Vagina (tissue), 2 donors: ENCODE data around the gene TFAP2D. TPM values are rescaled to one million over a fixed set of nuclear protein-coding genes. Genes with fewer than 3 reads are reported as not detected.

Source experiments
- DNase-seq, 2 donors: peaks; one replicate each; pipeline ENCODE4 v3.0.0-alpha.2; 2017; ENCODE audit errors: extremely low spot score in 2 of 2
- H3K27ac ChIP-seq: fragments of 200-600 bp; sonication (generic); one replicate; pipeline ENCODE4 v1.5.1; 2019
- H3K27me3 ChIP-seq: fragments of 200-600 bp; sonication (generic); one replicate; pipeline ENCODE4 v1.5.1; 2019
- H3K36me3 ChIP-seq, 2 donors: fragments of 200-600 bp; sonication (generic); one replicate each; pipeline ENCODE4 v1.5.1; 2017 to 2019
- H3K4me1 ChIP-seq: fragments of 200-600 bp; sonication (generic); one replicate; pipeline ENCODE4 v1.5.1; 2019
- H3K4me3 ChIP-seq, 2 donors: fragments of 200-600 bp; sonication (generic); 1 replicate in 1 of 2; 2 replicates in 1 of 2; pipeline ENCODE4 v1.5.1; 2016 to 2019
- H3K9me3 ChIP-seq: fragments of 200-600 bp; sonication (generic); one replicate; pipeline ENCODE4 v1.5.1; 2019
- POLR2A ChIP-seq, 2 donors: fragments of 450-650 bp; IDR thresholded peaks; one replicate each; pipeline ENCODE4 v1.6.1; 2017; ENCODE audit warnings: antibody characterized with exemption in 2 of 2, mild to moderate bottlenecking in 2 of 2, moderate library complexity in 2 of 2
- POLR2AphosphoS5 ChIP-seq, 2 donors: sonication (generic); formaldehyde crosslinking; IDR thresholded peaks; one replicate each; pipeline ENCODE4 v1.9.0; 2017; ENCODE audit warnings: antibody characterized with exemption in 2 of 2, mild to moderate bottlenecking in 2 of 2, low read depth in 1 of 2; ENCODE audit not compliant: insufficient read depth in 1 of 2
- intact Hi-C: fragments of 100-400 bp; cut with DNase I; formaldehyde crosslinking; loops from one replicate; pipeline ENCODE4 v1.15.1; 2023
- total RNA-seq: library from RNA; depleted of rRNA; stranded (reverse); fragments of >200 nt; gene quantifications from one replicate; pipeline ENCODE4 v1.2.3, GENCODE V29; 2016
- TF ChIP-seq, protein P1 (sequence below), 3 experiments: fragments of 450-650 bp in 2 of 3; fragments of 200-600 bp in 1 of 3; sonication (generic) in 1 of 3; IDR thresholded peaks; one replicate each; pipeline ENCODE4 v1.5.1; 2017 to 2019; ENCODE audit warnings: antibody characterized with exemption in 3 of 3, mild to moderate bottlenecking in 2 of 3, moderate library complexity in 2 of 3

Gene TFAP2D
- total RNA-seq, 1 donor from 2014 or later = not detected

DNA sequence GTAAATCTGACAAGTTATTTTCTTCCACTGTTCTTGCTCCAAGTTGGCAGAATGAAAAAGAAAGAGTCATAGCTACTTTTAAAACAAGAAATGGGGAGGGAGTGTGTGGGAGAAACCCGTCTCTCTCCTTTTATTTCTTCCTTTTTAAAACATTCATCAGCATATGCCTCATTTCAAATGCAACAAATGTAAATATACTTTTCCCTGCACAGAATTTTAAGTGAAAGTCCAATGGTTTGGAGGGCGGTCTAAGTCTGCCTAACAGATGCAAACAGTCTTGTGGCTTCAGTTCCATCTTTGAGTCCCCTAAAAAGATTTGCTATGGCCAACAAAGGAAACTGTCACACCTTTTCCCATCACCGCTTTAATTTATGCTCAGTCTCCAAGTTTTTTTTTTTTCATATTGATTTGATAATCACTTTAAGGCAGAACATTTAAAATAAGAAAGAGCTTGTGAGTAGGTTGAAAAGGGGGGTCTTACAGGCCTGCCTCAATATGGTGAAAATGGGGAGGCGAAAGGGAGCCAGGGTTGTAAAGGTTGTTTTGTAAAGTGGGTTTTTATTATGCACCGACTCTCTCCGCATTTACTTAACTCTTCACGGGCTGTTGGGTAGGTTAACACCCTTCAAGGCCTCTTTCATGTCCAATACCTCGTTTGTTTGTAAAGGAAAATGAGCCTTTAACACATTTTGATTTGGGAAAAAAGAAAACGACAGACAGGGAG is 4.6 kb downstream of the TFAP2D start:
- no peaks in the 10 kb centered on the region for H3K9me3 ChIP-seq
- TF ChIP-seq POLR2A (IDR thresholded peaks at IDR 0.05) (no peak), POLR2AphosphoS5 (IDR thresholded peaks at IDR 0.05; ENCODE audit: insufficient read depth in 1 of 2, low read depth in 1 of 2) (no peak)
- TF ChIP-seq, protein P1, sequence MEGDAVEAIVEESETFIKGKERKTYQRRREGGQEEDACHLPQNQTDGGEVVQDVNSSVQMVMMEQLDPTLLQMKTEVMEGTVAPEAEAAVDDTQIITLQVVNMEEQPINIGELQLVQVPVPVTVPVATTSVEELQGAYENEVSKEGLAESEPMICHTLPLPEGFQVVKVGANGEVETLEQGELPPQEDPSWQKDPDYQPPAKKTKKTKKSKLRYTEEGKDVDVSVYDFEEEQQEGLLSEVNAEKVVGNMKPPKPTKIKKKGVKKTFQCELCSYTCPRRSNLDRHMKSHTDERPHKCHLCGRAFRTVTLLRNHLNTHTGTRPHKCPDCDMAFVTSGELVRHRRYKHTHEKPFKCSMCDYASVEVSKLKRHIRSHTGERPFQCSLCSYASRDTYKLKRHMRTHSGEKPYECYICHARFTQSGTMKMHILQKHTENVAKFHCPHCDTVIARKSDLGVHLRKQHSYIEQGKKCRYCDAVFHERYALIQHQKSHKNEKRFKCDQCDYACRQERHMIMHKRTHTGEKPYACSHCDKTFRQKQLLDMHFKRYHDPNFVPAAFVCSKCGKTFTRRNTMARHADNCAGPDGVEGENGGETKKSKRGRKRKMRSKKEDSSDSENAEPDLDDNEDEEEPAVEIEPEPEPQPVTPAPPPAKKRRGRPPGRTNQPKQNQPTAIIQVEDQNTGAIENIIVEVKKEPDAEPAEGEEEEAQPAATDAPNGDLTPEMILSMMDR (IDR thresholded peaks at IDR 0.05) = no peak
- H3K27me3 ChIP-seq = no peaks in the 10 kb centered on the region
- intact Hi-C loops = no loop called here
- H3K4me1 ChIP-seq = no peaks in the 10 kb centered on the region
- no peak overlapping the region for H3K27ac ChIP-seq
- DNase-seq = no peak
- H3K4me3 ChIP-seq = no peak overlapping the region
- no peaks in the 10 kb centered on the region for H3K36me3 ChIP-seq

DNA sequence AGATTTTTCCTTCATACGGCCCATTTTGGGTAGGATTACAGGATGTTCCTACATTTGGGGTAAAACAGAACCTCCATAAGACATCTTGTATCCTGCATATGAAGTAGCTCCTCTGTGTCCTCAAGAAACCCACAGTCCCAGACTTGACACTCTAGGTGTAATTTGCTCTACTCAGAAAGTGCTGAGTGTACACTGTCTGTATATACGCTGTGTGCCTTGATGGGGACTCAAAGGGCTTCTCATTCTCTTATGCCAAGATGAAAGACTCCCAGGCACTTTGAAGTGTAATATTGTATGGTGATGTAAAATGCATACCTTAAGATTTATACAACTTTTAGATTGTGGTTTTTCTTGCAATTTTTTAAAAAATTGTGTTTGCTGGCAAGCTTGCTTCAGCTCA is 5.2 kb downstream of the TFAP2D start:
- Histone ChIP-seq H3K9me3 (no peaks in the 10 kb centered on the region), H3K4me1 (no peaks in the 10 kb centered on the region), H3K36me3 (no peaks in the 10 kb centered on the region), H3K27ac (no peak overlapping the region), H3K27me3 (no peaks in the 10 kb centered on the region), H3K4me3 (no peak overlapping the region)
- TF ChIP-seq, protein P1 (IDR thresholded peaks at IDR 0.05) = no peak
- TF ChIP-seq POLR2AphosphoS5 (IDR thresholded peaks at IDR 0.05; ENCODE audit: insufficient read depth in 1 of 2, low read depth in 1 of 2) (no peak), POLR2A (IDR thresholded peaks at IDR 0.05) (no peak)
- no peak for DNase-seq
- intact Hi-C loops = no loop called here

DNA sequence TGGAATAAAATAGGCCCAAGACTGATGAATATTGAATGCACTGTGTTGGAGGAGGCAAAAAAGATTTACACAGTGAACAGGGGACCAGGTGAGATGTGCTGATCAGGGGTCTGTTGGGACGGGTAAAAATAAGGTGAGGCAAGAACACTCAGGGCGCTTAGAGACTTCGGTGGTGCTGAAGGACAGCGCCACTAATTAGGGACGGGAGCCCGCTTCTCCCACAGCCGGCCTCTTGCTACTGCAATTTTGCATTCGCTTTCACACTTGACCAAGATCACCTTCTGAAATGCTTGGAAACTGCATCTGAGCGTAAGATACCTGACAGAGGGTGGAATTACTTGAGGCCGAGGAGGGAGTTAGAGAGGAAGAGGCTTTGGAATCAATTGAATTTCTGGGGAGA is 7.3 kb downstream of the TFAP2D start:
- H3K4me3 ChIP-seq = no peak overlapping the region
- no peaks in the 10 kb centered on the region for H3K27me3 ChIP-seq
- TF ChIP-seq POLR2A (IDR thresholded peaks at IDR 0.05) = no peak
- TF ChIP-seq, protein P1 (IDR thresholded peaks at IDR 0.05) = no peak
- TF ChIP-seq POLR2AphosphoS5 (IDR thresholded peaks at IDR 0.05; ENCODE audit: insufficient read depth in 1 of 2, low read depth in 1 of 2) = no peak
- intact Hi-C loops = no loop called here
- H3K9me3 ChIP-seq = no peaks in the 10 kb centered on the region
- H3K4me1 ChIP-seq = no peaks in the 10 kb centered on the region
- no peaks in the 10 kb centered on the region for H3K36me3 ChIP-seq
- H3K27ac ChIP-seq = no peak overlapping the region
- DNase-seq = no peak

DNA sequence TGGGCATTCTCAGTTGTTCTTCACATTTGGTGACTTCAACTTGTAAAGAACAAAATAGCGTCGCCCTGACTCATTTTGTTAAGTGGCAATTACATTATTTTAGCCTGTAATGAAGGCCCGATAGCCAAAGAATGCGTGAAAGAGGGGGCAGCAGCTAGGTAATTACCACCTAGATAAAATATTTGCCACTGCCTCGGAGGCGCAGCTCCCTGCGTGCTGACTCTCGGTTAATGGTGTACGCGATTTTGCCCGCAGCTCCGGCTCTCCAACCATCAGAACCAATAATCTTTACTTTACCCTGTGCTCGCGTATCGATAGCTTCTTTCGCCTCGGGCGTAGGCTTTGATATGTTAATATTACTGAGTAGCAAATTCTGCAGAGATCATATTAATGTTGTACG is 8.7 kb downstream of the TFAP2D start:
- H3K27ac ChIP-seq = no peak overlapping the region
- no peaks in the 10 kb centered on the region for H3K27me3 ChIP-seq

More for the DNA sequence above, 8.7 kb downstream of the TFAP2D start:
- TF ChIP-seq POLR2AphosphoS5 (IDR thresholded peaks at IDR 0.05; ENCODE audit: insufficient read depth in 1 of 2, low read depth in 1 of 2) = no peak
- TF ChIP-seq, protein P1 (IDR thresholded peaks at IDR 0.05) = no peak
- TF ChIP-seq POLR2A (IDR thresholded peaks at IDR 0.05) = no peak
- Histone ChIP-seq H3K36me3 (no peaks in the 10 kb centered on the region), H3K4me3 (no peak overlapping the region), H3K9me3 (no peaks in the 10 kb centered on the region), H3K4me1 (no peaks in the 10 kb centered on the region)
- DNase-seq = no peak
- intact Hi-C loops = no loop called here
